Endothelial cell of umbilical vein (primary cell): Measurements from ENCODE around the gene BCL3. TPM values are rescaled to one million over a fixed set of nuclear protein-coding genes. Genes with fewer than 3 reads are reported as not detected.

Experiments used
- BruUV-seq: library from RNA; stranded (reverse); fragments of 400-500 nt; replicated peaks from 2 replicates; lab custom pipeline; 2021; lab: Mats Ljungman, UMichigan
- CTCF ChIA-PET: fragments of 300-600, 350-600 bp; sonication (Branson Sonifier 250); formaldehyde crosslinking; loops from one replicate; lab custom pipeline; 2021; ENCODE audit warnings: antibody characterized with exemption, inconsistent platforms; lab: Charles Lee
- POLR2A ChIA-PET: fragments of 300-600, 350-600 bp; sonication (Branson Sonifier 250); formaldehyde crosslinking; loops from one replicate; lab custom pipeline; 2021; ENCODE audit warnings: antibody characterized with exemption, inconsistent platforms; lab: Charles Lee
- DNase-seq: peaks from one replicate; pipeline ENCODE4 v3.0.0-alpha.2; 2011; ENCODE audit warnings: low read depth, low spot score
- FAIRE-seq: peaks from 2 replicates; lab custom pipeline; 2011; peaks lifted over from hg19 to GRCh38; lab: Jason Lieb, UNC
- H2AFZ ChIP-seq: 2 replicates; pipeline ENCODE4 v1.6.0; 2012; ENCODE audit warnings: low read depth, low read length, control low read depth, inconsistent platforms
- H3K27ac ChIP-seq: 2 replicates; pipeline ENCODE4 v1.5.1; 2011; ENCODE audit warnings: low read depth, mild to moderate bottlenecking, control low read depth, low read length, moderate library complexity; ENCODE audit not compliant: insufficient read depth
- H3K27me3 ChIP-seq, 2 experiments: 2 replicates each; pipeline versions ENCODE4 v1.6.0 to v1.6.1; 2011; ENCODE audit warnings: low read length in 2 of 2, mixed read lengths in 1 of 2; ENCODE audit not compliant: control insufficient read depth in 2 of 2, insufficient read depth in 2 of 2
- H3K36me3 ChIP-seq, 2 experiments: 2 replicates in 1 of 2; 3 replicates in 1 of 2; pipeline ENCODE4 v1.5.1; 2011; ENCODE audit warnings: low read length in 2 of 2, mild to moderate bottlenecking in 1 of 2, moderate library complexity in 1 of 2; ENCODE audit not compliant: control insufficient read depth in 2 of 2, insufficient read depth in 2 of 2; ENCODE audit errors: extremely low read depth in 1 of 2
- H3K4me1 ChIP-seq: 3 replicates; pipeline ENCODE4 v1.5.1; 2011; ENCODE audit warnings: mild to moderate bottlenecking, low read length; ENCODE audit not compliant: control insufficient read depth, insufficient read depth; ENCODE audit errors: extremely low read depth
- H3K4me2 ChIP-seq: 2 replicates; pipeline ENCODE4 v1.6.1; 2011; ENCODE audit warnings: low read length, control low read depth, mixed read lengths; ENCODE audit not compliant: insufficient read depth
- H3K4me3 ChIP-seq, 3 experiments: fragments of 200-600 bp in 1 of 3; sonication (generic), shearing (Covaris generic) in 1 of 3; replicated peaks in 1 of 3; 2 replicates each; pipeline ENCODE4 v1.5.1; 2011 to 2016; ENCODE audit warnings: control low read depth in 3 of 3, low read length in 3 of 3, mild to moderate bottlenecking in 2 of 3, inconsistent platforms in 1 of 3, low read depth in 1 of 3, moderate library complexity in 1 of 3; ENCODE audit not compliant: insufficient read depth in 1 of 3
- H3K79me2 ChIP-seq: 2 replicates; pipeline ENCODE4 v1.6.0; 2012; ENCODE audit warnings: low read length, inconsistent platforms; ENCODE audit not compliant: control insufficient read depth, insufficient read depth
- H3K9ac ChIP-seq: replicated peaks from 2 replicates; pipeline ENCODE3; 2011; ENCODE audit warnings: low read length, control low read depth; ENCODE audit not compliant: insufficient read depth; ENCODE audit errors: extremely low read depth
- H3K9me1 ChIP-seq: replicated peaks from 3 replicates; pipeline ENCODE4 v1.6.0; 2011; ENCODE audit warnings: mild to moderate bottlenecking, low read length; ENCODE audit not compliant: control insufficient read depth, insufficient read depth; ENCODE audit errors: extremely low read depth
- H3K9me3 ChIP-seq: replicated peaks from 2 replicates; pipeline ENCODE4 v1.5.1; 2012; ENCODE audit warnings: low read length, inconsistent platforms; ENCODE audit not compliant: control insufficient read depth, insufficient read depth
- H4K20me1 ChIP-seq: replicated peaks from 2 replicates; pipeline ENCODE3; 2011; ENCODE audit warnings: mild to moderate bottlenecking, low read length; ENCODE audit not compliant: control insufficient read depth, insufficient read depth; ENCODE audit errors: extremely low read depth
- EZH2 ChIP-seq: IDR thresholded peaks from 2 replicates; pipeline ENCODE4 v1.6.1; 2012; ENCODE audit warnings: borderline replicate concordance, low read depth, mild to moderate bottlenecking, moderate library complexity, low read length, inconsistent platforms; ENCODE audit not compliant: severe bottlenecking
- FOS ChIP-seq: IDR thresholded peaks from 2 replicates; pipeline ENCODE4 v1.6.1; 2011; ENCODE audit warnings: mild to moderate bottlenecking, low read length, moderate library complexity, borderline replicate concordance; ENCODE audit not compliant: insufficient read depth
- GATA2 ChIP-seq: IDR thresholded peaks from 2 replicates; pipeline ENCODE4 v1.7.0; 2011; ENCODE audit warnings: low read depth, mild to moderate bottlenecking, moderate library complexity, mixed read lengths, low read length; ENCODE audit not compliant: insufficient read length, insufficient read depth
- JUN ChIP-seq: IDR thresholded peaks from 2 replicates; pipeline ENCODE4 v1.6.1; 2011; ENCODE audit warnings: borderline replicate concordance, low read depth; ENCODE audit not compliant: insufficient read length, insufficient read depth
- MYC ChIP-seq: IDR thresholded peaks from one replicate; pipeline ENCODE4 v1.6.1; 2011; ENCODE audit warnings: mild to moderate bottlenecking, low read depth, low read length
- POLR2A ChIP-seq: IDR thresholded peaks from 2 replicates; pipeline ENCODE4 v1.6.1; 2012; ENCODE audit warnings: low read depth, mild to moderate bottlenecking, control low read depth, low read length
- POLR2AphosphoS5 ChIP-seq: IDR thresholded peaks from 2 replicates; pipeline ENCODE4 v1.6.1; 2012; ENCODE audit warnings: low read depth, mild to moderate bottlenecking, control low read depth, low read length, moderate library complexity; ENCODE audit not compliant: insufficient read depth
- dilution Hi-C: fragments of 300-500 bp; cut with MboI; formaldehyde crosslinking; loops from one replicate; pipeline ENCODE4 v1.15.0; 2019; ENCODE audit warnings: low sequenced_read_pairs; ENCODE audit not compliant: extremely low pct_ligation_motif_present
- intact Hi-C: fragments of 100-400 bp; cut with micrococcal nuclease; formaldehyde crosslinking; loops from one replicate; pipeline ENCODE4 v1.10.0; 2022
- polyA plus RNA-seq, 4 experiments: library from polyadenylated mRNA; depleted of rRNA in 3 of 4; stranded (reverse) in 3 of 4; unstranded in 1 of 4; fragments of >200 nt; gene quantifications; 2 replicates each; pipeline versions ENCODE4 v1.2.1 to v1.2.3, GENCODE V29; 2011 to 2012; ENCODE audit warnings: missing spikeins in 1 of 4
- total RNA-seq: library from RNA; stranded (reverse); gene quantifications from 2 replicates; pipeline ENCODE4 v1.2.3, GENCODE V29; 2021
- TF ChIP-seq, protein P1 (sequence below), 2 donors: IDR thresholded peaks; 1 replicate in 1 of 2; 2 replicates in 1 of 2; pipeline ENCODE4 v1.5.1; 2011; ENCODE audit warnings: low read length in 2 of 2, mild to moderate bottlenecking in 2 of 2, moderate library complexity in 2 of 2, control low read depth in 1 of 2, inconsistent platforms in 1 of 2, low read depth in 1 of 2; ENCODE audit not compliant: insufficient read depth in 1 of 2; ENCODE audit errors: extremely low read depth in 1 of 2
- TF ChIP-seq, protein P2 (sequence below): IDR thresholded peaks from 2 replicates; pipeline ENCODE4 v1.6.1; 2011; ENCODE audit not compliant: insufficient read depth, insufficient read length

BCL3 gene
- total and polyA plus RNA-seq, 2 donors (not counting 3 experiments of a cell fraction or from before 2014, with no cell fraction given): 11.0 to 26.9 TPM

DNA sequence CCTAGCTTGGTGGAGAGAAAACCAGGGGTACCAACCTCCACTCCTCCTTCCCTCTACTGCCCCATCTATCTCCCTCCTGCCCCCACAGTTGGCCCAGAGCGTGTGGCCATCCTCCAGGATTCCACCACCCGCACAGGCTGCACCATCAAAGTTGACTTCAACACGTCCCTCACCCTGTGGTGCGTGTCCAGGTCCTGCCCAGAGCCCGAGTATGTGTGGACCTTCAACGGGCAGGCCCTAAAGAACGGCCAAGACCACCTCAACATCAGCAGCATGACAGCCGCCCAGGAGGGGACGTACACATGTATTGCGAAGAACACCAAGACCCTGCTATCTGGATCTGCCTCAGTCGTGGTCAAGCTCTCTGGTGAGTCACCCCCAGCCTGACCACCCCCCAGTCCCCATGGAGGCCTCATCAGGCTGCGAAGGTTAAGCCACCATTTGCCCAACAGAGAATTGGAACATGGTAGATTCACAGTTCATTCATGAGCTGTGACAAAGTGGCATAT lies 43.0 kb upstream of the BCL3 start:
- Histone ChIP-seq H3K36me3 (no peaks in the 10 kb centered on the region), H3K79me2 (no peaks in the 10 kb centered on the region), H3K9me1 (no peaks in the 10 kb centered on the region), H3K4me1 (peaks cover 2% of the 10 kb centered on the region), H3K4me3 (no peak overlapping the region), H3K4me2 (no peak overlapping the region), H3K9ac (no peak overlapping the region), H3K9me3 (no peaks in the 10 kb centered on the region), H3K27me3 (no peaks in the 10 kb centered on the region), H4K20me1 (no peaks in the 10 kb centered on the region), H2AFZ (no peak overlapping the region), H3K27ac (no peak overlapping the region)
- no peak for DNase-seq
- intact Hi-C loops: no loop called here
- dilution Hi-C loops: no loop called here
- TF ChIP-seq POLR2A: no peak
- no peak for TF ChIP-seq FOS
- no TSS peak for BruUV-seq
- no peak for FAIRE-seq
- POLR2A ChIA-PET: no interaction called here
- CTCF ChIA-PET: interaction anchor here (0.9 kb wide), 1 partner anchor 18 kb away, joined by 3 read pairs; no protein-coding TSS in a partner anchor

DNA sequence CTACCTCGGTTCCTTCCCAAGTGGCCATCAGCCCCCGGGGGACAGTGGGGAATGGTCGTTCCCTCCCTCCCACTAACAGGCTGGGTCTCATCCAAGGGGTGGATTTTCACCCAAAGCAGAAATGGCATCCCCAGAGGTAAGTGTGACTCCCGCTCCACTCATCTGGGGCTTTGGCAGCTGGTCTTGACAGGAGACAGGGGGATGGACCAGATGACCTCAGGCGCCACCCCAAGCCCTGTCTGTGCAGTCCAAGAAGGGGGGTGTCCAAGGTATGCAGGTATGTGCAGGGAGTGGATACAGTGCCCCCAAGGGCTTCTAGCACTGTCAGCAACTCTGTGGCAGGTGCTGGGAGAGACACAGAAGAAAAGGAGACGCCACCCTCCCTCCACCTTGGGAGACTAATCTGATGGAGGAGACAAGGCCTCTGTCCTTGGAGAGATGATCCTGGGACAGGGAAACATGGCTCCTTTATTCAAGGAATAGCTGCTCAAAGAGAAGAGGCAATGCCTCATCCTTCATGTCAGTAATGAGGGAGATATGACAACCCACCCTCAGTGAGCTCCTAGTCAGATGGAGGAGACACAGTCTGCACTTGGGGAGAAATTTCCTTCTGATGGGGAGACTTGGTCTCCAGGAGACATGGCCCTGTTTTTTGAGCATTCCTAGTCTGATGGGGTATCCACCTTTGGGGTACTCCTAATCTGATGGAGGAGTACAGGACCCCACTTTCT lies 41.8 kb upstream of the BCL3 start:
- dilution Hi-C loops (no loop called here), intact Hi-C loops (no loop called here)
- Histone ChIP-seq H3K9ac (no peak overlapping the region), H3K9me3 (no peaks in the 10 kb centered on the region), H3K27me3 (no peaks in the 10 kb centered on the region), H3K79me2 (no peaks in the 10 kb centered on the region), H4K20me1 (no peaks in the 10 kb centered on the region), H3K4me1 (peaks cover 2% of the 10 kb centered on the region), H3K4me3 (no peak overlapping the region), H3K4me2 (no peak overlapping the region), H3K27ac (no peak overlapping the region), H2AFZ (no peak overlapping the region), H3K9me1 (no peaks in the 10 kb centered on the region), H3K36me3 (no peaks in the 10 kb centered on the region)
- FAIRE-seq: no peak
- TF ChIP-seq POLR2A (no peak), FOS (no peak), MYC (no peak), JUN (no peak), EZH2 (no peak), POLR2AphosphoS5 (no peak), GATA2 (no peak)
- TF ChIP-seq, protein P1, sequence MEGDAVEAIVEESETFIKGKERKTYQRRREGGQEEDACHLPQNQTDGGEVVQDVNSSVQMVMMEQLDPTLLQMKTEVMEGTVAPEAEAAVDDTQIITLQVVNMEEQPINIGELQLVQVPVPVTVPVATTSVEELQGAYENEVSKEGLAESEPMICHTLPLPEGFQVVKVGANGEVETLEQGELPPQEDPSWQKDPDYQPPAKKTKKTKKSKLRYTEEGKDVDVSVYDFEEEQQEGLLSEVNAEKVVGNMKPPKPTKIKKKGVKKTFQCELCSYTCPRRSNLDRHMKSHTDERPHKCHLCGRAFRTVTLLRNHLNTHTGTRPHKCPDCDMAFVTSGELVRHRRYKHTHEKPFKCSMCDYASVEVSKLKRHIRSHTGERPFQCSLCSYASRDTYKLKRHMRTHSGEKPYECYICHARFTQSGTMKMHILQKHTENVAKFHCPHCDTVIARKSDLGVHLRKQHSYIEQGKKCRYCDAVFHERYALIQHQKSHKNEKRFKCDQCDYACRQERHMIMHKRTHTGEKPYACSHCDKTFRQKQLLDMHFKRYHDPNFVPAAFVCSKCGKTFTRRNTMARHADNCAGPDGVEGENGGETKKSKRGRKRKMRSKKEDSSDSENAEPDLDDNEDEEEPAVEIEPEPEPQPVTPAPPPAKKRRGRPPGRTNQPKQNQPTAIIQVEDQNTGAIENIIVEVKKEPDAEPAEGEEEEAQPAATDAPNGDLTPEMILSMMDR (IDR thresholded peaks at IDR 0.05; ENCODE audit: extremely low read depth in 1 of 2, insufficient read depth in 1 of 2, low read depth in 1 of 2, low read length in 2 of 2): no peak
- TF ChIP-seq, protein P2, sequence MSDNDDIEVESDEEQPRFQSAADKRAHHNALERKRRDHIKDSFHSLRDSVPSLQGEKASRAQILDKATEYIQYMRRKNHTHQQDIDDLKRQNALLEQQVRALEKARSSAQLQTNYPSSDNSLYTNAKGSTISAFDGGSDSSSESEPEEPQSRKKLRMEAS: no peak
- DNase-seq: no peak
- CTCF ChIA-PET: interaction anchor here (0.6 kb wide), 1 partner anchor 10 kb away, joined by 3 read pairs; no protein-coding TSS in a partner anchor
- POLR2A ChIA-PET: no interaction called here
- no TSS peak for BruUV-seq
